Stomach smooth muscle (tissue), 2 donors: ENCODE results near the gene ATG101.

Source experiments
- H3K27ac ChIP-seq: one replicate; pipeline ENCODE4 v1.7.0; 2013; ENCODE audit warnings: mild to moderate bottlenecking, low read length, inconsistent platforms
- H3K27me3 ChIP-seq, 2 donors: one replicate each; pipeline ENCODE4 v1.7.0; 2013; ENCODE audit warnings: low read length in 2 of 2; ENCODE audit not compliant: insufficient read depth in 2 of 2, control insufficient read depth in 1 of 2
- H3K36me3 ChIP-seq, 2 donors: one replicate each; pipeline ENCODE4 v1.7.0; 2013; ENCODE audit warnings: low read length in 2 of 2; ENCODE audit not compliant: control insufficient read depth in 2 of 2, insufficient read depth in 2 of 2
- H3K4me1 ChIP-seq: one replicate; pipeline ENCODE4 v1.7.0; 2013; ENCODE audit warnings: low read length; ENCODE audit not compliant: control insufficient read depth, insufficient read depth
- H3K4me3 ChIP-seq, 2 donors: one replicate each; pipeline ENCODE4 v1.7.0; 2013; ENCODE audit warnings: low read length in 2 of 2
- H3K9ac ChIP-seq, 2 donors: one replicate each; pipeline ENCODE4 v1.7.0; 2013; ENCODE audit warnings: low read length in 2 of 2, mild to moderate bottlenecking in 1 of 2
- H3K9me3 ChIP-seq, 2 donors: one replicate each; pipeline ENCODE4 v1.7.0; 2013; ENCODE audit warnings: low read length in 2 of 2; ENCODE audit not compliant: control insufficient read depth in 2 of 2
- donor health status: healthy.
- donor health status: Pancreatic carcinoma.

The ATG101 gene

GRCh38 chr12:52120951-52121823, 51.4 kb downstream of the ATG101 start:
- no peaks in the 10 kb centered on the region for H3K36me3 ChIP-seq
- H3K27ac ChIP-seq = no peak overlapping the region
- H3K27me3 ChIP-seq = peaks cover 9 to 16% of the 10 kb centered on the region in 2 donors
- no peaks in the 10 kb centered on the region for H3K9me3 ChIP-seq
- H3K4me3 ChIP-seq = no peak overlapping the region
- H3K4me1 ChIP-seq = peaks cover 5% of the 10 kb centered on the region
- no peak overlapping the region for H3K9ac ChIP-seq

- H3K9me3 ChIP-seq = no peaks in the 10 kb centered on the region
- H3K36me3 ChIP-seq = no peaks in the 10 kb centered on the region
- H3K4me1 ChIP-seq = peaks cover 10% of the 10 kb centered on the region
- H3K27me3 ChIP-seq = peaks cover 9 to 16% of the 10 kb centered on the region in 2 donors
- no peak overlapping the region for H3K4me3 ChIP-seq
- H3K27ac ChIP-seq = no peak overlapping the region
- H3K9ac ChIP-seq = no peak overlapping the region
These were observed 52.2 kb downstream of the ATG101 start for GRCh38 chr12:52121824-52122539.

GRCh38 chr12:52122540-52122871, 52.7 kb downstream of the ATG101 start:
- Histone ChIP-seq H3K9me3 (no peaks in the 10 kb centered on the region), H3K36me3 (no peaks in the 10 kb centered on the region), H3K9ac (no peak overlapping the region), H3K4me1 (peaks cover 10% of the 10 kb centered on the region), H3K27me3 (peaks cover 9 to 16% of the 10 kb centered on the region in 2 donors), H3K27ac (no peak overlapping the region), H3K4me3 (no peak overlapping the region)

- H3K4me1 ChIP-seq = peaks cover 10% of the 10 kb centered on the region
- no peak overlapping the region for H3K4me3 ChIP-seq
- no peaks in the 10 kb centered on the region for H3K9me3 ChIP-seq
- H3K36me3 ChIP-seq = no peaks in the 10 kb centered on the region
- no peak overlapping the region for H3K9ac ChIP-seq
- H3K27me3 ChIP-seq = peaks cover 9 to 14% of the 10 kb centered on the region in 2 donors
- H3K27ac ChIP-seq = no peak overlapping the region
These were observed 53.1 kb downstream of the ATG101 start for GRCh38 chr12:52122904-52123303.

GRCh38 chr12:52123487-52124186, 53.9 kb downstream of the ATG101 start:
- Histone ChIP-seq H3K27ac (no peak overlapping the region), H3K9me3 (no peaks in the 10 kb centered on the region), H3K27me3 (peaks cover 9 to 13% of the 10 kb centered on the region in 2 donors), H3K4me3 (no peak overlapping the region), H3K4me1 (peaks cover 10% of the 10 kb centered on the region), H3K36me3 (no peaks in the 10 kb centered on the region), H3K9ac (no peak overlapping the region)

- Histone ChIP-seq H3K4me3 (no peak overlapping the region), H3K27me3 (peaks cover 2 to 13% of the 10 kb centered on the region in 2 donors), H3K4me1 (peaks cover 10% of the 10 kb centered on the region), H3K9me3 (no peaks in the 10 kb centered on the region), H3K36me3 (no peaks in the 10 kb centered on the region), H3K27ac (no peak overlapping the region), H3K9ac (no peak overlapping the region)
These were observed 55.7 kb downstream of the ATG101 start for GRCh38 chr12:52125476-52125900.

- H3K9me3 ChIP-seq = no peaks in the 10 kb centered on the region
- no peak overlapping the region for H3K9ac ChIP-seq
- H3K4me3 ChIP-seq = no peak overlapping the region
- peaks cover 10% of the 10 kb centered on the region for H3K4me1 ChIP-seq
- H3K36me3 ChIP-seq = no peaks in the 10 kb centered on the region
- peaks cover 0 to 9% of the 10 kb centered on the region in 2 donors for H3K27me3 ChIP-seq
- H3K27ac ChIP-seq = no peak overlapping the region
These were observed 56.3 kb downstream of the ATG101 start for GRCh38 chr12:52126050-52126604.
